ENCODE results near the gene SLC38A5.

SLC38A5 gene

DNA sequence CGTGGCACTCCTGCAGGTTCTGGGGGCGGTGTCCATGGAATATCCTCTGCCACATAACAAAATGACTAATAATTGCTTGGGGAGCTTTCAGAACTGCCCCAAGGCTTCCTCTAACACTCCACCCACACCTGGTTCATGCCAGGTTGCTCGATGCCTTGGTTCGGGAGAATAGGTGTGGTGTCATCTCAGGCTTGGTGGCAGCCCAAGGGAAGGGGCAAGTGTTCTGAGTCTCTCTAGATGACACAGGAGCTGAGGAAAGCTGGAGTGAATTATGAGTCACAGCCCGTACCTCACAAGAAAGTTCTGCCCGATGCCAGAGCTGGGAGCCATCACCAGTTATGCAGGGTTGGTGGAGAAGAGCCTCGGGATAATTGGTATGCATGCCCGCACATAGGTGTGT is 20.6 kb upstream of the SLC38A5 start:
- no peak for DNase-seq

DNA sequence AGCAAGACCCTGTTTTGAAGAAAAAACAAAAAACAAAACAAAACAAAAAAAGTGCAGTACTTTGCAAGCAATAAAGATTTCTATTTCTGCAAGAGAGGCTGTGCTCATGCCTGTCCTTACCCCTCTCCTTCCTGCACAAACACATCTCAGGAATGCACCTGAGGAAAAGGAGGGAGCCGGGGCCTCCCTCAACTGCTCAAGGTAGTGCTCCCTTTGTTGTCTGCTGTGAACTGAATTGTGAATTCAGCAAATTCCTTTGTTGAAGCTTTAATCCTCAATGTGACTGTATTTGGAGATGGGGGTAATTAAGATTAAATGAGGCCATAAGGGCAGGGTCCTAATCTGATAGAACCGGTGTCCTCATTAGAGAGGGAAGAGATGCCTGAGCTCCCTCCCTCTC is 19.8 kb upstream of the SLC38A5 start:
- no peak for DNase-seq

DNA sequence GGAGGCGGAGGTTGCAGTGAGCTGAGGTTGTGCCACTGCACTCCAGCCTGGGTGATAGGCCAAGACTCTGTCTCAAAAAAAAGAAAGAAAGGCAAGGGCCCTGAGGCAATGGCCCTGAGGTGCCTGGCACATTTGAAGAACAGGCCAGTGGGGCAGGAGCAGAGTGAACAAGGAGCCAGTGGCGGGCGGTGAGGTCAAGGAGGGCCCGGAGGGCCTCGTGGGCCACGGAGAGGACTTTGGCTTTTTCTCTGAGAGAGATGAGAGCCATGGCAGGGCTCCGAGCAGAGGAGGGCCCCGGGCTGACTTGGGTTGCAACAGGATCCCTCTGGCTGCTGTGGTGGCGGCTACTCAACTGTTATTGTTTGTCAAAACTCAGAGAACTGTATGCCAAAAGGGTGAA is 19.2 kb upstream of the SLC38A5 start:
- no peak for DNase-seq

DNA sequence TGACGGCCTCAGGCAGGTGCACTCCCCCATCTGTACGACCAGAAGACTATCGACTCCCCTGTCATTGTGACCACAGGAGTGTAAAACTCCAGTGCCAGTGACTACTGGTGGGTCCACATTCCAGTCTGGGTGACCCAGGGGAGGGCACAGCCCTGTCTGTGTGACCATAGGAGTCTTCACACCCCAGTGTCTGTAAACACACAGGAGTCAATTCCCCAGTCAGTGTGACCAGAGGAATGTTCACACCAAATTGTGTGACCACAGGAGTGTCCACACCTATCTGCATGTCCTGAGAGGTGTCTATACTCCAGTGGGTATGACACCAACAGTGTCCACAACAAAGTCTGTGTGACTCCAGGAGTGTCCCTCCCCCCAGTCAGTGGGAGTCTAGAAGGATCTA is 18.0 kb upstream of the SLC38A5 start:
- no peak for DNase-seq

DNA sequence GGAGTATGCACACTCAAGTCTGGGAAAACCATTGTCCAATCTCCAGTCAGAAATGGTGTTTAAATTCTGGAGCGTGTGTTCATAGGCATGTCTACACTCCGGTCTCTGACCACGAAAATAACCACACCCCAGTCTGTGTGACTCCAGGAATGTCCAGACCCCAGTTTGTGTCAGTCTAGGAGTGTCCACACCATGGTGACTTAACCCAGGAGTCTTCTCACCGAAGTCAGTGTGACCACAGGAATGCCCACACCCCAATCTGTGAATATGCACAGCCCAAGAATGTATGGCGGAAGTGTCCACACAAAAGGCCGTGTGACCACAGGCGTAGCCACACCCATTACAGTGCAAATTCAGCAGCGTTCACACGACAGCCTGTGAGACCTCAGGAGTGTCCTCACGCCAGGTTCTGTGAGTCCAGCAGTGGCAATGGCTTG is 17.3 kb upstream of the SLC38A5 start:
- DNase-seq, result peak; percentile 91

DNA sequence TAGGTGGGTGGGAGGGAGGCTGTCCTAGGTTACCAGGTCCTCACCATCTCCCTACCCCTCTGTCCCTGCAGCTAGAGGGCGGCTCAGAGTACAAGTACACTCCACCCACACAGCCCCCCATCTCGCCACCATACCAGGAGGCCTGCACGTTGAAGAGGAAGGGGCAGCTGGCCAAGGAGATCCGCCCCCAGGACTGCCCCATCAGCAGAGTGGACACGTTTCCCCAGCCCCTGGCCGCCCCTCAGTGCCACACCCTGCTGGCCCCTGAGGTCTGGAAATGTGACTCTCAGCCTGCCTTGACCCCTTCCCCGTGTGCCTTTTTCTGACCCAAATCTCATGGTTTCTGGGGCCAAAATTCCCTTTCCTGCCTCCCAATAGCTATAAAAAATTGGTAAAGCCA is 12.5 kb upstream of the SLC38A5 start:
- no peak for DNase-seq

DNA sequence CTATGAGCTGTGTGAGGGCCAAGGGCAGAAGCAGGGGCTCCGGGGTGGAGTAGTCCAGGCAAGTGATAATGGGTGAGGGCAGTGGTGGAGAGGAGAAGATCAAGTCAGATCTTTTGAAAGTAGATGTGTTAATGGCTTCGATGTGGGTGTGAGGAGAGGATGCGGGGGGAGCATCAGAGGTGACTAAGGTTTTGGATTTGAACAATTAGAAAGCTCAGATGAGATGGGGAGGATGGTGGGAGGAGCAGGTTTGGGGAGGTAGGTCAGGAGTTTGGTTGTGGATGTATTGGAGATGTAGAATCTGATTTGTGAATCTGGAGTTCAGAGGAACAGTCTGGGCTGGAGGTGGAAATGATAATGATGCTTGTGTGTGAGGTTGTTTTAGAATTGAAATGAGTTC is 10.5 kb upstream of the SLC38A5 start:
- DNase-seq, result no peak

DNA sequence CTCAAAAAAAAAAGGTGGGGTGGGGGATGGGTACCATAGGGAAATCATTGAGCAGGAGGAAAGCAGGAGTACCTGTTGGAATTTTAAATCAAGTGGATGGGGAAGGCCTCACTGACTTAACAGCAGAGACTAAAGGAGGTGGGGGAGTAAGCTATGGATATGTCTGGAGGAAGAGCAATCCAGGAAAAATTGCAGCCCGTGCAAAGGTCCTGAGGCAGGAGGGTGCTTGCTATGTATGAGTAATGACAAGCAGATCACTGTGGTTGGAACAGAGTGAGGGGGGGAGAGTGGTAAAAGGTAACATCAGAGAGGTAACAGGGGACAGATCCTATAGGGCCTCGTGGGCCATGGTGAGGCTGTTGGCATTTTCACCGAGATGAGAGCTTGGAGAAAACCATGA is 10.1 kb upstream of the SLC38A5 start:
- no peak for DNase-seq

DNA sequence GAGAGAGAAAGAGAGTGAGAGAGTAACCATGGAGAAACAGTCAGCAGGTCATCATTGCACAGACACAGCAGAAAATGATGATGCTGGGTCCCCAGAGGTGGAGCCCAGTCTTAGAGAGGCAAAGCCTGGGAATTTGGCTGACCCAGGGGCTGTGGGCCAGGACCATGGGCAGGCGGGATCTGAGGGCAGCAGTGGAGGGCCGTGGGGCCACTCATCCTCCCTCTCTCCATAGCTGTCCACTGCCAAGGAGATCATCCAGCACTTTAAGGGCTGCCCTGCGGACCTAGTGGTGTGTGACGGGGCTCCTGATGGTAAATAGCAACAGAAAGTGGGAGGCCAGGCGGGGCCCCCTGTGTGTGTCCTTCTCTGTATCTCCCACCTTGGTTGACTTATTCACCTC is 8.7 kb upstream of the SLC38A5 start:
- no peak for DNase-seq

DNA sequence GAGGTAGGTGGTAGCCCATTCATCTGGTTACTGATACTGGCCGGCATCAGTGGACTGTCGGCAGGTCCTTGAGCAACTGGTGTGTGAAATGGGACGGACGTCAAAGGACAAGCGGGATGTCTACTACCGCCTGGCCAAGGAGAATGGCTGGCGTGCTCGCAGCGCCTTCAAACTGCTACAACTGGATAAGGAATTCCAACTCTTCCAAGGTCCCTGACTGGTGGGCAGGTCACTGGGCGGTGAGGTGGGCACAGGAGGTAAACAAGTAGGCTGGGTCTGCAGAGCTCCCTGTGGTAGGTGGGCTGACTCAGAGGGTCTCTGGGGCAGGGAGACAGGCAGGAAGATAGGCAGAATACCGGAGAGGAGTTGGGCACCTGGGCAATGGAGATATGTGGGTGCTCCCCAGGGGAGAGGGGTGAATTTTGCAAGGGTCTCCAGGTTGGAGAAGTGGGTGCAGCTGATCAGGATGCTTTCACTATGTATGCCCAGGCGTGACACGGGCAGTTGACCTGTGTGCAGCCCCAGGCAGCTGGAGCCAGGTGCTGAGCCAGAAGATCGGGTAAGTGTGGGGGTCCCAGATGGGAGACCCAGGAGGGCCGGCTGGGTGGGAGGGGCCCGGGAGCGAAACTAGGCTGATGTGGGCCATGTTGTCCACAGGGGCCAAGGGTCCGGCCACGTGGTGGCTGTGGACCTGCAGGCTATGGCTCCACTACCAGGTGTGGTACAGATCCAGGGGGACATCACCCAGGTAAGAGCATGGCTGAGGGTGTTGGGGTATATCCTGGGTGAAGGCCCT is 8.1 kb upstream of the SLC38A5 start:
- no peak for DNase-seq

DNA sequence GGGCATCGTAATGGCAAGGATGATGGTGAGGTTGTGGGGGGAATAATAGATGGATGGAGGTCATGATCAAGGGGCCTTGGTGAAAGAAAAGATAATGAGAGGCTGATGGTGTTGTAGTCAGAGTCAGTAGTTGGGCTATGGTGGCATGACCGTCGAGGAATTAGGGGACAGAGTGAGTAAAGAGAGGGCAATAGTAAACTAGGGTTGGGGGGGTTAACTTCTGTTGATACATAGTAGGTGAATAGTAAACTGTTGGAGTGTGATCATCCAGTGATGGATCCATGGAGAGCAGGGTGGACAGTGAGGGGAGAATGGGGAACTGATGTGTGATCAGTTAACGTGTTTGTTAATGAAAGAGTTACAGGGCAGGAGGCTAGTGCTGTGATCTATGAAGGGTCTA is 6.9 kb upstream of the SLC38A5 start:
- no peak for DNase-seq

DNA sequence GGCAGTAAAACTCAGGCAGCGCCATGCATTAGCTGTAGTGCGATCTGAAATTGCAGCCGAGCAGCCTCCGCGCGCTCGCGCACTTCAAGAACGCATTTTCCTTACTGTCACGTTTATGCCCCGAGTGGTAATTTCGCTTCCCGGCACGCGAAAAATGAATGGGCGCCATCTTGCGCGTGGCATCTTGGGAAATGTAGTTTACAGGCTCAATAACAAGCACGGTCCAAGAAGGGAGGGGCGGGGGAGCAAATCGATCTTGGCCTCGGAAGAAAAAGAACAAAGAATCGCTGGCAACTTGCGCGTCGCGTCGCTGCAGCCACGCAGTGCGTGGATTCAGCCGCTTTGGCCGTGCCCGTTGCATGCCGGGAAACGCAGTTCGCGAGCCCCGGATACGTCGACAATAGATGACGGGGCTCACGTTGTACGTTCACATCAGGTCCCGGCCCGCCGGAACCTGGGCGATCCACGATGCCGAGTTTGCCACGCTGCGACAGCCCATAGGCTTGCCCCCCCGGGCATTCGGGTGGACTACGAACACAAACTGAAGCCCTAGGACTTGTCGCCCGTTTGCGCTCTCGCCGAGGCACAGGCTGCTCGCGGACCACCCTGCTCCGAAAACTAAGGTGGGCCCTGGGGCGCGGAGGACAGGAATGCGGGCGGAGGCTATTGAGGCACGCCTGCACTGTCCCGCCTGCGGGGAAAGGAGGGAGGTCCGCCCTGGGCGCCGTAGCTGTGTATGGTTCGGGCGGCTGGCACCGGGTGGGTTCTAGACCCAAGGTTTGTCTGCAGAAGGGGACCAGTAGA is 5.9 kb upstream of the SLC38A5 start, which contains the start of gene FTSJ1:
Gene FTSJ1 (plus strand): TSS at position 426 of the 804 bp plus-strand sequence. CDS start 1,849 bp downstream, outside the sequence.
- peak; percentile 93 for DNase-seq

DNA sequence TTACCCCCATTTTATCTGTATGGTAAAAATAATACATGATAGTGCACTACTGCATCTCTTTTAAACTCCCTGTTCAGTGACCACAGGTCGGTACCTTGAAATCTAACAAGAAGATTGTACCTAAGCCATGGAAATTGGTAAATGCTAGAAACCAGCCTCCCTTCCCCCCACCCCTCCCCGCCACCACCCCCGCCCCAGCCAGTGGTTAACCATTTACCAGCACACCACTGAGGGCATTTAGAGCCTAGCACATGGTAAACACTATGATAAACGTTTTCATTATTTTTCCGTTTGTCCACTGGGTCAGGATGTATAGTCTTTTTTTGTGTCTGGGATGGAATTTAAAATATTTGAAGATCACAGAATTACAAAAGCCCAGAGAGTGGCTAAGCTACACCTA is 5.2 kb upstream of the SLC38A5 start:
- DNase-seq, result no peak

DNA sequence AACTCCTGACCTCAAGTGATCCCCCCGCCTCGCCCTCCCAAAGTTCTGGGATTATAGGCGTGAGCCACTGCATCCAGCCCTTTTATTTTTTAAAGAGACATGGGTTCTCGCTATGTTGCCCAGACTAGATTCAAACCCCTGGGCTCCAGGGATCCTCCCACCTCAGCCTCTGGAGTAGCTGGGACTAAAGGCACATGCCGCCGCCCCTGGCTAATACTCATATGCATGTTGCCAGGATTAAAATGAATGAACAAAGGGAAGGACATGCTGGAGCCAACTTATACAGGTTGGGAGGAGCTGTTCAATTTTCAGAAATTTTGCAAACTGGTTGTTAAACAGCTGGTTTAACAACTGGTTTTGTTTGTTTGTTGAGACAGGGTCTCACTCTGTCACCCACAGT is 4.5 kb upstream of the SLC38A5 start:
- DNase-seq, result no peak

DNA sequence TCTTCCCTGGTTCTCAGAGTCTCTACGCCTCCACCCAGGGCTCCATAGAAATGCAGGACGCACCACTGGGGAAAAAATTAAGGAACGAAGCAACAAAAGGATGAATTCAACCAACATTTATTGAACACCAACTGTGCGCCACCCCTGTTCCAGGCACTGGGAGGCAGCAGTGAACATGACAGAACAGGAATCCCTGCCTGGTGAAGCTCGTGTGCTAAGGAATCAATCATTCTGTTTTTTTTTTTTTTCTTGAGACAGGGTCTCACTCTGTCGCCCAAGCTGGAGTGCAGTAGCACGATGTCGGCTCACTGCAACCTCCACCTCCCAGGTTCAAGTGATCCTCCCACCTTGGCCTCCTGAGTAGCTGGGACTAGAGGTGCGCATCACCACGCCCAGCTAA is 4.1 kb upstream of the SLC38A5 start:
- no peak for DNase-seq

DNA sequence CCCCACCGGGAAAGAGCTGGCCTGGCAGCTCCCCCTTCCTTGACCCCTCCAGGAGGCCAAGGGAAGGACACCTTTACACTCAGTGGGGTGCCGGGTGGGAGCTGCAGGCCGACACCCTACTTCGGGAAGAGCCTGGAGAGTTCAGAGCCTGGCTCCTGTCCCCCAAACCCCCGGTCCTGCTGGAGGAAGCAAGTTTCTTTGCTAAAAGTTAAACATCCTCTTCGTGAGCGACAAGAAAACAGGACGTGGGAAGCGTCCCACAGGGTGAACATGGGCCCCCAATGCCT is 3.6 kb upstream of the SLC38A5 start:
- DNase-seq, result no peak

DNA sequence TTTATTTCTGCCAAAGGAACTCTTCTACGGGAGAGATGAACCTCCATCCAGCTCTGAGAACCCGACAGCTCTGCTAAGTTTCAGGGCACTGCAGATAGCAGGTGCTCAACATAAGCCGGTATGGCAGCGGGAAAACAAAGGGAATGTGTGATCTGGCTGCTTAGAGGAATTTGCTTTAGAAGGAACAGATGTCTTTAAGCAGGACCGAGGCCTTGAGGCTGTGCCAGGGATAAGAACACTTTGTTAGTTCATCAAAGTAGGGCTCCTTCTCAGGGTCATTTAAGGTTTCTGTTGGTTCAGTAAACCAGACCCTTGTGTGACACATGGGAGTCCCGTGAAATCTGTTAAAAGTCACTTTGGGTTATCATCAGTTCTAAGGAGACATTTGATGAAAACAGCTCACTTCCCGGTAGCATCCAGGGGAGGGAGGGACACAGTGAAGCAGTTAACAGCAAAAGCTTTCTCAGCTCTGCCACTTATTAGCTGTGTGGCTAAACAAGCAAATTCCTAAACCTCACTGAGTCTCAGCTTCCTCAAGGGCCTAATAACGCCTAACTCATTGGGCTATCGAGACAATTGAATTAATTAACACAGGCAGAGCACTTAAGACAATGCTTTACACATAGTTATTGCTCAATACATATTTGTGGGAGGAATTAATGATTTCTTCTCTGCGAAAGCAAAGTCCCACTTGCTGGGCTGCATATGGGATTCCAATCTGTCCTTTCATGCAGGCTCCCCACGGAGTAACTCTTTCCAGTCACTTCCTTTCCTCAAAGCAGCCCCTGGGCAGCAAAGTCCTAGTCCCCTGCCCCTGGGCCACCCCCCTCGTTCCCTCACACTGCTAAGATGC is 3.0 kb upstream of the SLC38A5 start:
- DNase-seq, result no peak

DNA sequence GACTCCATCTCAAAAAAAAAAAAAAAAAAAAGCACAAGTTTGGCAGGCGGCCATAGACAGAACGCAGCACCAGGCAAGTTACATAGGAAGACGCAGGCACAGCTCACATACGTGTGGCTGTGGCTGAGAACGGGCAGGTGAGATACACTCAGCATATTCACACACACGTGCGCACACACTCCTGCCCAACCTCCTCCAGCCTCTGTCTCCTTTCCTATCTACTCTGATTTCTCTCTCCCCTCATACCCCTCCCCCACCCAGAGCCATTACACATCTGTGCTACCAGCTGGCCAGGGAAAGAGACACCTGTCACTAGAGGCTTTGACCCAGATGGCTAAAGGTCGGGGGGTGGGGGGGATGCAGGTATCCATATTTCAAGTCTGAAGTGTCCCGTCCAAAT is 2.2 kb upstream of the SLC38A5 start:
- no peak for DNase-seq

DNA sequence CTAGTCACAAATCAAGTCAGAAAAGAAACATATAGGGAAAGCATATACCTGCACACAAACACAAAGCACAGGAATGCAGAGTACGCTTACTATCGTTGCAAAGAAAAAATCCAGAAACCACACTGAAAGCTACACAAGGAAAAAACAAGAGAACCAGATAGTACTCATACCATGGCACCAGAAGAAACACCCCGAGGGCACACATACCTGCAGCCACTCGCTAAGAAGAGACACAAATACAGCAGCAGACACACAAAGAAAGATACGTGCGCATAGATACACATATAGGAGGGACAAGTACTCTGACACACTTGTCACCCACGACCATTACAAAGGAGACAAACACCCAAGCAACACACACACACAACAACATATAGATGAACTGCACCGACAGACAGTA is 1.4 kb upstream of the SLC38A5 start:
- no peak for DNase-seq

DNA sequence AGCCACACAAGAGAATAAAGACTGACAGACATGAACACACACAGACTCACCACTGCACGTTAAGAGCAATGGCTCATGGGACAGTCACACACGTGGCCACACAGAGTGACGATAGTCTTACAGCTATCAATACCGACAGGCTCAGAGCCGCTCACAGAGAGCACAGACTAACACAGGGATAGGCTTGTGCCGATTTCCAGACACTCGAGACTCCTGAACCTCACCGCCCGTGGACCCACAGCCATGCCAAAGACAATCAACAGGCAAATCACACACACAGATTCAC is 716 bp upstream of the SLC38A5 start:
- DNase-seq, result no peak

DNA sequence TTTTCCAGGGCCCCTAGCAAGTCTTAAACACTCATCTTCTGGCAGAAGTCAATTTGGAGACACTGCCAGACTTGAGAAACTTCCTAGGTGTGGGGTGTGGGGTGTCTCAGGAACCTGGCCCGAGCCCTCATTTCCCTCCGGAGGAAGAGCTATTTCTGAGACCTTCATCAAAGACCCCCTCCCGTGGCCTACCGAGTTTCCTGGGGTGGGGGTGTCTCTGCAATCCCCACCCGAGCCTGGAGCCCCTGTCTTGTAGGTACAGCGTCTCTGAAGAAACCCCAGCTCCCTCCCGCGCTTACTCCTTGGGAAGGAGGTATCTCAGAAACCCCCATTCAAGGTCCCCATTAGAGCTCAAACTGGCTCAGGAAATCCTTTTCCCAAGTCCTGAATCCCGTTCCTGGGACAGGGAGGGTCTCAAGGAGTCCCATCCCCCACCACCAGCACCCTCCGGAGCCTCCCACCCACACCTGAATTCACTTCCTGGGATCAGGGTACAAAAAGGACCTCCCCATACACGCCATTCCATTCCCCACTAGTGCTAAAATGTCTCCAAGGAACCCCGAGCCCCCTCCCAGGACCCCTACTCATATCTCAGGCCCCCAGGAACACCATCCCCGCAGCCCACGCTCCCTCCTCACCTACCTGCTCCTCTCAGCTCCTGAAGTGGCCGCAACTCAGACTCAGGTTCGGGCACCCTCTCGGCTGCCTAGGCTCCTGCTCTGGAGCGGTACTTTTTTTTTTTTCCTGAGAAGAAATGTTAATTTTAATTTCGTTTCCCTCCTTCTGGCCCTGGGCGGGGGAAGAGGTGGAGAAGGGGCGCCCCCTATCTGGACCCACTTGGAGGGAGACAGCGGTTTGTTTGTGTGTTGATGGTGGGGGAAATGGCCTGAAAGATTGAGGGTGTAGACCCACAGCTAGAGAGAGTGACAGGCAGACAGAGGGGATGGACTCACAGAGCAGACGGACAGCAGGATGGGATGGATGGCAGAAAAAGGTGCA is 1.1 kb downstream of the SLC38A5 start:
- DNase-seq, result no peak

DNA sequence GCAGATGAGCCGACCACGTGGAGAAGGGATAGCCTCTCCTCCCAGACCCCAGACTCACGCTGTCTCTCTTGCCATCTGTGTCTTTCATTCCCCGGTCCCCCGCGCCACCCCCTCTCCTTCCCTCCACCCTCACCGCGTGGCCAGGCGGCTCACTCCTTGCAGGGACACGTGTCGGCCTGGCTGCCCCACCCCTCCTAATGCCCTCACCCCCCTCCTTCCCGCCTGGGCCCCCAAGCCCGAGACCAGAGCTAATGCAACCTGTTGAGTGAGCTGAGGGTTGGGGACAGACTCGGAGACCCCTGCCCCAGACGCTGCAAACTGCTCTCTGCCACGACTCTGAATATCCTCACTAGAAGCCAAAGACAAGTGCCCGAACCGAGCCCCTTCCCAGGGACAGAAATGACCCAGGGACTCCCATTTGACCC is 1.8 kb downstream of the SLC38A5 start:
- no peak for DNase-seq
